GM19099 (cell line): ENCODE data around the gene ACVRL1.

ENCODE experiments used
- POLR2A ChIP-seq: IDR thresholded peaks from 3 replicates; pipeline ENCODE4 v1.6.1; 2011; ENCODE audit warnings: low read depth; ENCODE audit not compliant: insufficient read length; ENCODE audit errors: extremely low read depth

Gene ACVRL1

GRCh38 chr12:51917746-51918453 lies 10.6 kb downstream of the ACVRL1 start:
- no peak for TF ChIP-seq POLR2A

DNA sequence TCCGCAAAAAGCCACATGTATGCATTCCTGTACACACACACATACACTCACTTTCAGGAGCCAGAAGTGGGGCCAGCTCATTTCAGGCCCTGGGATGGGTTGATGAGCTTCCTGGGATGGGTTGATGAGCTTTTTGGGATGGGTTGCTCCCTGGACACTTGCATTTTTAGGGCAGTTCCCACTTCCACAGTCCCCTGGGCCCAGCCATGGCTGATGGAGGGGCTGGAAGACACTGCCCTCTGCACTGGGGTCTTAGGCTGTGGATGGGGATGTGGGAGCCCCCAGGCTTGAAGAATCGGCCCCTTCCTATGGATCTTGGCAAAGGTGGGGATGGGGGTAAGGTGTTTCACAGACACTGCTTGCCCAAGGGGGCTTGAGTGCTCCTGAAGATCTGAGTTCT lies 12.7 kb downstream of the ACVRL1 start:
- no peak for TF ChIP-seq POLR2A

DNA sequence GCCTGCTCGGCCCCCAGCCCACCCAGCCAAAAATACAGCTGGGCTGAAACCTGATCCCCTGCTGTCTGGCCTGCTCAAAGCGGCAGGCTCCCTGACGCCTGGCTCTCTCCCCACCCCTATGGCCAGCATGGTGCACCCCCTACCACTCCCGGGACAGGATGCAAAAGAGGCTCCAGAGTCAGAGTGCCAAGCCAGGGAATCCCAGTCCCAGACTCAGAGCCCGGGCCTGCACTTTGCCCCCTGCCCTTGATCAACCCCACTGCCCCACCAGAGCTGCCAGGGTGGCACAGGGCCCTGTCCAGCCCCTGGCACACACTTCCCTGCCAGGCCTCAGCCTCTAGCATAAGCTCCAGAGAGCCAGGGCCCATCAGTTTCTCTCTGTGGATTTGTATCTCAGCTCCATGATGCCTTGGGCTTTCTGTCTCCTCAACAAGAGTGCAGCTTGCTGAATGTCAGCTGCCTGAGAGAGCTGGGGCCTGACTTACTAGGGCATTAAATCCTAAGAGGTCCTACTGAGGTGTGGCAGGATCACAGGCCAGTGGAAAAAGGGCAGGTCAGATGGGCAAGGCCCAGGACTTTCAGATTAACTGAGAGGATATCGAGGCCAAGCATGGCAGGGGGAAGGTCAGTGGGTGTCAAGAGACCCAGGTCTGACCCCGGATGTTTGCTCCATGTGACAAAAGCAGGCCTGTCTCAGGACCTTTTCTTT lies 13.9 kb downstream of the ACVRL1 start:
- no peak for TF ChIP-seq POLR2A

GRCh38 chr12:51922146-51922545 lies 14.8 kb downstream of the ACVRL1 start:
- TF ChIP-seq POLR2A = no peak

DNA sequence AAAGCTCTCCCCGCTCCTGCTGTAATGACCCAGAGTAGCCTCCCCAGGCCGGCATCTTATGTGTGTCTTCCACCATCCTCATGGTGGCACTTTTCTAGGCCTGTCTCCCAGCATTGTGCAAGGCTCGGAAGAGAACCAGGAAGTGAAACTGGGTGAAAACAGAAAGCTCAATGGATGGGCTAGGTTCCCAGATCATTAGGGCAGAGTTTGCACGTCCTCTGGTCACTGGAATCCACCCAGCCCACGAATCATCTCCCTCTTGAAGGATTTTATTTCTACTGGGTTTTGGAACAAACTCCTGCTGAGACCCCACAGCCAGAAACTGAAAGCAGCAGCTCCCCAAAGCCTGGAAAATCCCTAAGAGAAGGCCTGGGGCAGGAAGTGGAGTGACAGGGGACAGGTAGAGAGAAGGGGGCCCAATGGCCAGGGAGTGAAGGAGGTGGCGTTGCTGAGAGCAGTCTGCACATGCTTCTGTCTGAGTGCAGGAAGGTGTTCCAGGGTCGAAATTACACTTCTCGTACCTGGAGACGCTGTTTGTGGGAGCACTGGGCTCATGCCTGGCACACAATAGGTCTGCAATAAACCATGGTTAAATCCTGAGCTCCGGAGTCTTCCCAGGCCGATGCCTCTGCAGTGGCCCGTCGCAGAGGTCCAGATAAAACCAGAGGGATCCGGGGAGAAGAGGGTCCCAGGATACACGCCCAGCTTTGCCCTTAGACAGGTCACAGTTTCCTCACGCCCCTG lies 15.6 kb downstream of the ACVRL1 start:
- TF ChIP-seq POLR2A = no peak

DNA sequence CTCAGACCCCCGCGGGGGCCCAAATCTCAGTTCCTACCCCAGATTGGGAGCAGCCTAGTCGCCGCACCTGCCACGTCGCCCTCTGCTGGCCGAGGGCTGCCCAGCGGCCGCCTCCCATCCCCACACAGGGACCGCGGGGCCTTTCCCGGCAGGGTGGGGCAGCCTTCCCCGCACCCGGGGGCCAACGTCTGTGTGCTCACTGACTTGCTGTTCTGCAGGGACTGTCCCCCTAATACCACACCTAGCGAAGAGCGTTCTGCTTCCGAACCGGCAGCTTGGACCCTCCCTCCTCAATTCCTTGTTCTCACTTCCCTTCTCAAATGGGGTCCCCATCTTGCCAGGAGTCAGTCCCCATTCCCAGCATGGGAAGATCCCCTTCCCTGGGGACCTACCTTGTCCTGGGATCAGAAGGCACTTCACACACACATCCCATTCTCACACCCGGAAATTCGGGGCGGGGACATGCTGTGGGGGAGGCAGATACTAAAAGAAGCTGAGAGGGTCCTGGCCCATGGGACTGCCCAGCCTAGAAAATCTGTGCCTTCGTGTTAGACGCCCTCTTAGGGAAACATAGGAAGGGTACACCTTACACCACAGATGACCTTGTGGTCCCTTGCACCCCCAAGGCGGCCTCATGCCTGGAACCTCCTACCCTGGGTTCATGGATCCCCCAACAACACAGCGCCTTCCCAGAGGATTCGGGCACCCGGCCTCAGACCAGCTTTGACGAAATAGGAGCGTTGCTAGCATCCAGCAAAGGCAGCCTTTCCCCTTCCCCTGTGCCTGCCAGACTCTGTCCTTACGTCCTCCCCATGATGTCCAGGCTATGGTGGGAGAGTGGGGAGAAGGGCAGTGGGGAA lies 16.4 kb downstream of the ACVRL1 start:
- no peak for TF ChIP-seq POLR2A

DNA sequence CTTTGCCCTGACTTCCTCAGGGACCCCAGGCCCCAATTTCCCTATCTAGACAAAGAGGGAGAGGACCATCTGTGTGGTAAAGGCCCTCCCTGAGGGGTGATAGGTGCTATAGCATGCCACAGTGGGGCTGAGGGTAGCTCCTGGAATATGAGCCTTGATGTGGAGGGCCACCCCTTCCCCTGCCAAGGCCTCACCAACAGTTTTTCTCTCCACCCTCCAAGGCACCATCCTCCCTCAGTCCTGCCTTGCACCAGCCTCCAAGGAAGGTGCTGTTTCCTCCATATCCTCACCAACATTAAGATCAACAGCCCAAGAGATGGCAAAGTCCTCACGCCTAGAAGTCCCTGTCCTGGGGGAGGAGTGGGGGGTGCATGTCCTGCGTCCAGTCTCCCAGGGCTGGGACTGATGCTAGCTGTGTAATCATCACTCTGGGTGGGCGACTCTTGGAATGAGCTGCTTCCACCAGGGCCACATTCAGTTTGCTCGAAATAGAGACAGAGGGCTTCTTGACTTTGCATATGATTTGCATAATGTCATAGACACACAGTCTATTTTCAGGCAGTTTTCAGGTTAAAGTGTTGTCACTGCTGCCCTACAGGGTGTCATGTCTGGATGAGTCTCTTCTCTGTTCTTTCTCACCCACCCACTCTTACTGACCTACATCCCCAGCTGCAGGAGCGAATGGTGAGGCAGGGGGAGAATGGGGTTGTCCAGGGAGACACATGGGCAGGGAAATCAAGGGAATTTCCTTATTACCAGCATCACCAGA lies 17.4 kb downstream of the ACVRL1 start:
- no peak for TF ChIP-seq POLR2A

- TF ChIP-seq POLR2A = no peak
Observed at GRCh38 chr12:51925346-51926063, 18.2 kb downstream of the ACVRL1 start.

GRCh38 chr12:51926064-51926632 lies 18.8 kb downstream of the ACVRL1 start:
- TF ChIP-seq POLR2A = no peak

DNA sequence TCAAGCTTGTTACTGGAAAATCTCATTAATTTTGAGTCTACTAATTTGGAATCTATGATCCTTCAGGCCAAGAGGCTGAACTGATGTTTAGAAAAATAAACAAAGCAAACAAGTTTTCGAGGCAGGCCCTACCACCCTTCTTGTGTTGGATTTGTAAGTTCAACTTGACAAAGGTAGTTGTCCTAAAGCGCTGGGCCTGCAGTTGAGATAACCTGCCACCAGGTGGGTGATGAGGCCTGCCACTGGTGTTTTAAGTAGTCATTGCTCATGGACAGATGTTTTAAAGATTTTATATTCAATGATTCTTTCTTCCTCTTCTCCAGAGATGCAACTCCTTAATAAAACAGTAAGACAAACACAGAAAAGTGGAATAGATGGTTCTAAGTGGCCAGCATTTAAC lies 19.4 kb downstream of the ACVRL1 start:
- TF ChIP-seq POLR2A = no peak

DNA sequence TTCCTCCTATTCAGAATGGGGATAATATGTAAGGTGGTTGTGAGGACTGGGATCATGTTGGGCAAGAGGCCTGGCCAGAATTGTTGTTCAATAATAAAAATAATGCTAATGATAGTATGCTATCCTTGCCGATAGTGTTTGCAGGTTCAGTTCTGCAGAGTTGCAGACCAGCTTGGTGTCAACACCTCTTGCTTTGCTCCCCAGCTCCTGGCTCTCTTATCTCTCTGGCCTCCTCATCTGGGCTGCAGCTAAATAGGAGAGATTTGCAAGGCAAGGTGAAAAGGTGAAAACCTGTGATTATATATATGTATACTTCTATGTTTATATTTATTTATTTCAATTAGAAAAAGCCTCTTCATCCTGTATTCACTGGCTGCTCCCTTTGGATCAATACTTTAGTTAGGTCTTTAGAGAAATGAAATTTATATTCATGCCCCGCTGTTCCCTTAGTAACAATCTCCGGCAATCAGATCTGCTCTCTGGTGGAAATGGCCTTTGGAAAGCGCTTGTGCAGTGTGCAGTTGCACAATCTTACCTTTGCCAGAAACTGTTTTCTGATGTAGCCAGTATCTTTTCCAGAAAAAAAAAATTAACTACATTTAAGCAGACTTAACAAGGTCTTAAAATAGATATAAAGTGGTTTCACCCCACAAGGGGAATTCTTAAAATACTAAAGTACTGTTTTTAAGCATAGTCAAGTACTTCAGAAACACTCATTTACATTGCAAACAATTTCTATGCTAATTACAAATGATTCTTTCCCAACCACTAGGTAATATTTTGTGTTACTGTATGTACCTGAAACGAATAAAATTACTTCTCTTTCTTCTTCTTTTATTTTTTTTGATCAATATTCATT lies 25.1 kb downstream of the ACVRL1 start:
- no peak for TF ChIP-seq POLR2A

DNA sequence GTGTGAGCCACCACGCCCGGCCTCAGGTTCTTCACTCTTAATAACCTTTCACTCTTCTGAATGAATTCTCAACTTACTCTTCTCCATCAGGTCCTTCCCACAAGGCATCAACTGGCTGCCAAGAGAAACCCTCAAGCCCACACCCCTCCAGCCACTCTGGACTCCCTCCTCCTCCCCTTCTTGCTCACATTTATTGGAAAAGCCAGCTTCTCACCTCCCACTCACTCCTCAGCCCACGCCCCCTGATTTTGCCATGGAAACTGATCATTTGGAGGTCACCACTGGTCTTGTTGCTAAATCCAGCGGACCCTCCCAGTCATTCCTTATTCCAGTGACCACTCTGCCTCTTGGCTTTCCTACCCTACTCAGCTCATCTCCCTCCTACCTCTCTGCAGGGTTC lies 26.8 kb downstream of the ACVRL1 start:
- TF ChIP-seq POLR2A = no peak

GRCh38 chr12:51937926-51938325 lies 30.6 kb downstream of the ACVRL1 start:
- TF ChIP-seq POLR2A = no peak

GRCh38 chr12:51938726-51939125 lies 31.4 kb downstream of the ACVRL1 start:
- TF ChIP-seq POLR2A = no peak
